MM.1S (cell line): ENCODE measurements around the gene SLC22A3.
"Not testable (repeated sequence)": the region's sequence is repeated elsewhere in the genome, so short reads cannot be mapped to it uniquely, and the experiment has no call there.

Experiments used
- CTCF ChIP-seq: fragments of 300-600 bp; sonication (generic); IDR thresholded peaks from 2 replicates; pipeline ENCODE4 v1.5.1; 2016; ENCODE audit warnings: antibody characterized with exemption, low read length, mixed read lengths
- EZH2 ChIP-seq: fragments of 300-600 bp; sonication (generic); optimal IDR thresholded peaks from 2 replicates; pipeline ENCODE3; 2017; ENCODE audit warnings: low read depth, mild to moderate bottlenecking, antibody characterized with exemption, low read length, mixed read lengths
- EZH2phosphoT487 ChIP-seq: fragments of 300-600 bp; sonication (generic); IDR thresholded peaks from 2 replicates; pipeline ENCODE4 v1.6.1; 2018; ENCODE audit warnings: antibody characterized with exemption, low read length

GRCh38 chr6:160467261-160467871, 119.2 kb downstream of the SLC22A3 start:
- TF ChIP-seq EZH2, CTCF, EZH2phosphoT487: not testable (repeated sequence)
